H1 (cell line): Measurements from ENCODE around the gene OR51B5. TPM values are rescaled to one million over a fixed set of nuclear protein-coding genes. Genes with fewer than 3 reads are reported as not detected.

Experiments used
- CTCF ChIA-PET: fragments of 300-600 bp; sonication (Branson Sonifier 250); formaldehyde crosslinking; loops from one replicate; lab custom pipeline; 2021; ENCODE audit not compliant: partially characterized antibody; lab: Charles Lee
- POLR2A ChIA-PET: fragments of 300-600 bp; sonication (Branson Sonifier 250); formaldehyde crosslinking; loops from one replicate; lab custom pipeline; 2021; ENCODE audit warnings: inconsistent platforms; ENCODE audit not compliant: partially characterized antibody; lab: Charles Lee
- DNase-seq, 2 experiments: peaks; one replicate each; pipeline versions ENCODE4 v3.0.0 to v3.0.0-alpha.2; 2010 to 2022; ENCODE audit warnings: low spot score in 2 of 2, low read depth in 1 of 2, mixed read lengths in 1 of 2
- FAIRE-seq: peaks from 2 replicates; lab custom pipeline; 2011; peaks lifted over from hg19 to GRCh38; lab: Jason Lieb, UNC
- H2AFZ ChIP-seq: 2 replicates; pipeline ENCODE4 v1.8.1; 2012; ENCODE audit warnings: low read length, inconsistent platforms
- H2AK5ac ChIP-seq: 2 replicates; pipeline ENCODE4 v1.6.1; 2013; ENCODE audit warnings: low read depth, low read length
- H2BK120ac ChIP-seq: replicated peaks from 2 replicates; pipeline ENCODE3; 2013; ENCODE audit warnings: low read depth, low read length, inconsistent platforms
- H2BK12ac ChIP-seq: 2 replicates; pipeline ENCODE4 v1.6.1; 2013; ENCODE audit warnings: low read depth, low read length
- H2BK15ac ChIP-seq: 2 replicates; pipeline ENCODE4 v1.6.1; 2013; ENCODE audit warnings: low read length
- H2BK20ac ChIP-seq: 2 replicates; pipeline ENCODE4 v1.6.1; 2013; ENCODE audit warnings: low read length
- H2BK5ac ChIP-seq: 2 replicates; pipeline ENCODE4 v1.6.1; 2013; ENCODE audit warnings: low read depth, low read length
- H3K14ac ChIP-seq: 2 replicates; pipeline ENCODE4 v1.6.1; 2013; ENCODE audit warnings: inconsistent platforms; ENCODE audit not compliant: insufficient read length
- H3K18ac ChIP-seq: 2 replicates; pipeline ENCODE4 v1.6.1; 2013; ENCODE audit warnings: low read length; ENCODE audit errors: extremely low read depth
- H3K23ac ChIP-seq: 2 replicates; pipeline ENCODE4 v1.6.1; 2013; ENCODE audit warnings: inconsistent platforms; ENCODE audit not compliant: insufficient read length
- H3K23me2 ChIP-seq: 2 replicates; pipeline ENCODE4 v1.6.1; 2013; ENCODE audit warnings: low read depth, low read length
- H3K27ac ChIP-seq: 2 replicates; pipeline ENCODE4 v1.6.1; 2011; ENCODE audit warnings: low read depth, low read length, inconsistent platforms
- H3K27me3 ChIP-seq, 4 experiments: replicated peaks in 1 of 4; 1 replicate in 1 of 4; 2 replicates in 3 of 4; pipeline versions ENCODE4 v1.6.1 to v1.8.1; 2011 to 2013; ENCODE audit warnings: low read length in 3 of 4, mild to moderate bottlenecking in 3 of 4, inconsistent platforms in 2 of 4, mixed read lengths in 2 of 4, moderate library complexity in 1 of 4; ENCODE audit not compliant: control insufficient read depth in 3 of 4, insufficient read depth in 3 of 4; ENCODE audit errors: extremely low read depth in 1 of 4
- H3K36me3 ChIP-seq, 4 experiments: 2 replicates each; pipeline versions ENCODE4 v1.6.1 to v1.8.1; 2011 to 2013; ENCODE audit warnings: mild to moderate bottlenecking in 4 of 4, low read length in 3 of 4, moderate library complexity in 2 of 4, control low read depth in 1 of 4, inconsistent platforms in 1 of 4; ENCODE audit not compliant: insufficient read depth in 4 of 4, control insufficient read depth in 2 of 4
- H3K4ac ChIP-seq: replicated peaks from 2 replicates; pipeline ENCODE3; 2013; ENCODE audit warnings: low read length, low read depth, mixed read lengths, inconsistent platforms; ENCODE audit not compliant: insufficient read length
- H3K4me1 ChIP-seq, 4 experiments: replicated peaks in 1 of 4; 1 replicate in 1 of 4; 2 replicates in 3 of 4; pipeline versions ENCODE4 v1.6.1 to v1.8.1; 2011 to 2013; ENCODE audit warnings: low read length in 3 of 4, inconsistent platforms in 2 of 4, mixed read lengths in 1 of 4; ENCODE audit not compliant: insufficient read depth in 4 of 4, control insufficient read depth in 3 of 4
- H3K4me2 ChIP-seq, 2 experiments: 2 replicates each; pipeline versions ENCODE4 v1.6.1 to v1.8.1; 2011 to 2013; ENCODE audit warnings: low read depth in 2 of 2, low read length in 2 of 2, control low read depth in 1 of 2, inconsistent platforms in 1 of 2, mild to moderate bottlenecking in 1 of 2; ENCODE audit not compliant: insufficient read depth in 1 of 2
- H3K4me3 ChIP-seq, 4 experiments: fragments of 200-600, 300-600 bp in 1 of 4; sonication (generic), shearing (Covaris generic), sonication (Bioruptor Twin) in 1 of 4; 2 replicates each; pipeline versions ENCODE4 v1.5.1 to v1.8.1; 2011 to 2016; ENCODE audit warnings: low read length in 4 of 4, low read depth in 3 of 4, control low read depth in 2 of 4, inconsistent platforms in 2 of 4, mild to moderate bottlenecking in 2 of 4, mixed read lengths in 1 of 4, moderate library complexity in 1 of 4; ENCODE audit not compliant: insufficient read depth in 2 of 4; ENCODE audit errors: extremely low read depth in 1 of 4
- H3K56ac ChIP-seq: replicated peaks from 2 replicates; pipeline ENCODE3; 2013; ENCODE audit warnings: low read depth, mild to moderate bottlenecking, mixed read lengths, low read length, inconsistent platforms; ENCODE audit not compliant: insufficient read length
- H3K79me1 ChIP-seq: 2 replicates; pipeline ENCODE4 v1.6.1; 2013; ENCODE audit warnings: low read depth, low read length, control low read depth
- H3K79me2 ChIP-seq, 2 experiments: 2 replicates each; pipeline versions ENCODE4 v1.6.1 to v1.8.1; 2012 to 2013; ENCODE audit warnings: low read length in 2 of 2, mild to moderate bottlenecking in 2 of 2, inconsistent platforms in 1 of 2; ENCODE audit not compliant: insufficient read depth in 2 of 2, control insufficient read depth in 1 of 2
- H3K9ac ChIP-seq, 4 experiments: replicated peaks in 1 of 4; 1 replicate in 1 of 4; 2 replicates in 3 of 4; pipeline versions ENCODE4 v1.6.1 to v1.8.1; 2011 to 2013; ENCODE audit warnings: low read depth in 3 of 4, low read length in 3 of 4, control low read depth in 2 of 4, mild to moderate bottlenecking in 2 of 4, moderate library complexity in 2 of 4, inconsistent platforms in 1 of 4; ENCODE audit errors: extremely low read depth in 1 of 4
- H3K9me3 ChIP-seq, 2 experiments: 2 replicates each; pipeline versions ENCODE4 v1.6.1 to v1.8.1; 2012 to 2013; ENCODE audit warnings: mild to moderate bottlenecking in 2 of 2, moderate library complexity in 2 of 2, control low read depth in 1 of 2, inconsistent platforms in 1 of 2, low read depth in 1 of 2, low read length in 1 of 2, mixed read lengths in 1 of 2; ENCODE audit not compliant: insufficient read depth in 2 of 2
- H4K20me1 ChIP-seq, 2 experiments: replicated peaks in 1 of 2; 2 replicates each; pipeline versions ENCODE3 to v1.8.1; 2011 to 2013; ENCODE audit warnings: inconsistent platforms in 2 of 2, low read length in 2 of 2, mild to moderate bottlenecking in 1 of 2; ENCODE audit not compliant: insufficient read depth in 2 of 2, control insufficient read depth in 1 of 2
- H4K5ac ChIP-seq: 2 replicates; pipeline ENCODE4 v1.6.1; 2013; ENCODE audit warnings: low read length, low read depth, mixed read lengths, inconsistent platforms; ENCODE audit not compliant: insufficient read length
- H4K8ac ChIP-seq: 2 replicates; pipeline ENCODE4 v1.8.0; 2013; ENCODE audit warnings: mild to moderate bottlenecking, moderate library complexity, low read length, inconsistent platforms; ENCODE audit not compliant: insufficient read depth; ENCODE audit errors: extremely low read depth
- H4K91ac ChIP-seq: replicated peaks from 2 replicates; pipeline ENCODE3; 2013; ENCODE audit warnings: low read length, mixed read lengths, inconsistent platforms; ENCODE audit not compliant: insufficient read length
- BACH1 ChIP-seq: IDR thresholded peaks from 2 replicates; pipeline ENCODE4 v1.6.1; 2012; ENCODE audit warnings: low read length, improper control_type of control experiment
- BCL11A ChIP-seq, 2 experiments: IDR thresholded peaks; one replicate each; pipeline ENCODE4 v1.6.1; 2011; ENCODE audit warnings: low read depth in 2 of 2, low read length in 2 of 2, mild to moderate bottlenecking in 2 of 2
- CBX5 ChIP-seq: fragments of 300-800, 300-1000 bp; sonication (generic); IDR thresholded peaks from 2 replicates; pipeline ENCODE4 v1.7.1; 2016; ENCODE audit warnings: antibody characterized with exemption, low read length, low read depth
- CTCF ChIP-seq, 3 experiments: IDR thresholded peaks; 1 replicate in 2 of 3; 2 replicates in 1 of 3; pipeline versions ENCODE4 v1.5.1 to v1.6.1; 2011; ENCODE audit warnings: low read length in 3 of 3, mild to moderate bottlenecking in 3 of 3, inconsistent platforms in 2 of 3, low read depth in 1 of 3, moderate library complexity in 1 of 3; ENCODE audit not compliant: insufficient read depth in 1 of 3; ENCODE audit errors: control extremely low read depth in 1 of 3
- KDM1A ChIP-seq: fragments of 200-600, 300-600 bp; sonication (generic); IDR thresholded peaks from 2 replicates; pipeline ENCODE4 v1.7.1; 2016; ENCODE audit warnings: mild to moderate bottlenecking, low read length, borderline replicate concordance
- WGBS, 2 experiments: shearing (Covaris generic) in 1 of 2; methylation state at CpG; one replicate each; pipeline versions ENCODE4 v1.1.6 to v1.1.7; 2013 to 2015; ENCODE audit warnings: low lambda C conversion rate in 2 of 2, mixed read lengths in 2 of 2, inconsistent platforms in 1 of 2, low coverage in 1 of 2, missing lambda C conversion rate in 1 of 2; ENCODE audit not compliant: insufficient replicate concordance in 2 of 2, insufficient coverage in 1 of 2, insufficient read length in 1 of 2; ENCODE audit errors: extremely low coverage in 1 of 2, missing lambda C conversion rate in 1 of 2; 5-methylcytosine and 5-hydroxymethylcytosine counted together
- polyA plus RNA-seq, 7 experiments: library from polyadenylated mRNA; depleted of rRNA in 3 of 7; stranded (reverse) in 5 of 7; unstranded in 2 of 7; fragments of >200 nt in 5 of 7; fragments of 200-250 nt in 2 of 7; gene quantifications; 1 replicate in 5 of 7; 2 replicates in 1 of 7; 4 replicates in 1 of 7; pipeline versions ENCODE4 v1.2.1 to v1.2.3, GENCODE V29; 2011 to 2013; ENCODE audit warnings: missing spikeins in 2 of 7, mixed read lengths in 2 of 7
- total RNA-seq: library from RNA; stranded (reverse); fragmentation: NEBNext Ultra II Directional; extraction: Animal tissue kit (Norgen Biotek cat#: 25700); gene quantifications from 2 replicates; pipeline ENCODE4 v1.2.1, GENCODE V29; 2021

Gene OR51B5
- total and polyA plus RNA-seq, 2 of the 8 experiments (the other 6 are each of a cell fraction or from before 2014, with no cell fraction given) = not detected

- WGBS, 2 experiments = 88% methylated on average over 8 of the region's 8 CpGs; no CpG with 5 or more reads in 1 of the 2 experiments
- H2AFZ ChIP-seq = no peak overlapping the region
- POLR2A ChIA-PET = no interaction called here
Observed at GRCh38 chr11:5293028-5293427, 50.3 kb downstream of the OR51B5 start.

More at GRCh38 chr11:5293028-5293427, 50.3 kb downstream of the OR51B5 start:
- H3K4ac ChIP-seq = no peak overlapping the region
- no peak overlapping the region for H2BK20ac ChIP-seq
- H3K4me1 ChIP-seq = no peaks in the 10 kb centered on the region
- H3K79me1 ChIP-seq = no peaks in the 10 kb centered on the region
- no peak overlapping the region for H4K5ac ChIP-seq
- TF ChIP-seq BCL11A (IDR thresholded peaks at IDR 0.05; ENCODE audit: low read depth in 2 of 2, low read length in 2 of 2) = no peak
- TF ChIP-seq BACH1 = no peak
- no peak for TF ChIP-seq CTCF (IDR thresholded peaks at IDR 0.05; ENCODE audit: control extremely low read depth in 1 of 3, insufficient read depth in 1 of 3, low read depth in 1 of 3, low read length in 3 of 3)
- TF ChIP-seq KDM1A = no peak
- no peak for TF ChIP-seq CBX5
- TF ChIP-seq, all 59 proteins: peak for 0
- no peaks in the 10 kb centered on the region for H3K36me3 ChIP-seq
- no peaks in the 10 kb centered on the region for H3K27me3 ChIP-seq
- H3K4me2 ChIP-seq = no peak overlapping the region
- no peaks in the 10 kb centered on the region for H3K23me2 ChIP-seq
- H3K27ac ChIP-seq = no peak overlapping the region
- no peak overlapping the region for H2BK15ac ChIP-seq
- H2BK12ac ChIP-seq = no peak overlapping the region
- H2BK120ac ChIP-seq = no peak overlapping the region
- FAIRE-seq (no peak), DNase-seq (no peak)
- no peak overlapping the region for H3K56ac ChIP-seq
- no peak overlapping the region for H3K18ac ChIP-seq
- no peak overlapping the region for H2AK5ac ChIP-seq
- CTCF ChIA-PET = interaction anchor here (0.8 to 2.3 kb wide), 3 partner anchors 78 to 169 kb away, joined by 4 to 9 read pairs (median 5); no protein-coding TSS in a partner anchor
- no peaks in the 10 kb centered on the region for H4K20me1 ChIP-seq
- H2BK5ac ChIP-seq = no peak overlapping the region
- H3K14ac ChIP-seq = no peak overlapping the region
- H3K23ac ChIP-seq = no peak overlapping the region
- no peaks in the 10 kb centered on the region for H3K79me2 ChIP-seq
- H3K9me3 ChIP-seq = no peaks in the 10 kb centered on the region; a peak in 1 of 4 replicates
- no peak overlapping the region for H3K4me3 ChIP-seq
- no peak overlapping the region for H4K91ac ChIP-seq
- H4K8ac ChIP-seq = no peak overlapping the region
- no peak overlapping the region for H3K9ac ChIP-seq
